ENCODE results near the gene EIF3D.
A peak's percentile ranks its signal among the peaks of the same experiment; 100 is the strongest.

EIF3D gene

DNA sequence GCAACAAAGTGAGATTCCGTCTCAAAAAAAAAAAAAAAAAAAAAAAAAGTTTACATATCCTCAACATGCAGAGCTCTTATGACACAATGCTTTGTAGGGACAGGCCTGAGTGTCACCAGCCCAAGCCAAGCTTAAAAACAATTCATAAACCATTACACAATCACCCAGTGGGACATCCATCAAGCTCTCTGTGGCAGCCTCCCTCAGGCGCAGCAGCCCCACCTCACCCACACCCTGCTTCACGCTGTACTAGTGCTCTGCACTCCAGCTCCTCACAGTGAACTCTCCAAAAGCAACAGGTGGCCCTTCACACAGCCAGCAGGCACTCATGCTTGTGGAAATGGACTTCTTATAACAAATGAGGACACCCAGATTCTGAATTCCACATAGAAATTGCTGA, 18.6 kb downstream of the EIF3D start:
- DNase-seq (ENCODE audit: low read depth in 1 of 2, low spot score in 1 of 2), result no peak

DNA sequence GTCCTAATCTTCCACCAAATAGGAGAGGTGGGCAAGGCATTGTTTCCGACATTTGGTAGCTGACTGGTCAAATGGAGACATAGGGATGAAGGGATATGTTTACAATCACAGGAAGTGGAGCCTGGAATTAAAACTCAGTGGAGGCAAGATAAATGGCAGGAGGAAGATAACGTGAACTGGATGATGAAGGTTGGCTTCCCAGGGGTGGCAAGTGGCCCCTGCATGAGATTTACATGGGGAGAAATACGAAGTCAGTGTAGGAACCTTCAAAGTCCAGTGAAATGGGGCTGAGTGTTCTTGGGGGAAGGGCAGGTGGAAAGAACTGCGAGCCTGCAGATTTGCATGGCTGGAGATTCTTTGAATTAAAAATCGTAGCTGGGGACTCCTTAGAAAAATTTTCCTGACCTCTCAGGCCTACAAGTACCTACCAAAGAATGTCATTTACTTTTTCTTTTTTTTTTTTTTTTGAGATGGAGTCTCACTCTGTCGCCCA, 21.4 kb downstream of the EIF3D start:
- no peak for DNase-seq (ENCODE audit: low read depth in 1 of 2, low spot score in 1 of 2)

DNA sequence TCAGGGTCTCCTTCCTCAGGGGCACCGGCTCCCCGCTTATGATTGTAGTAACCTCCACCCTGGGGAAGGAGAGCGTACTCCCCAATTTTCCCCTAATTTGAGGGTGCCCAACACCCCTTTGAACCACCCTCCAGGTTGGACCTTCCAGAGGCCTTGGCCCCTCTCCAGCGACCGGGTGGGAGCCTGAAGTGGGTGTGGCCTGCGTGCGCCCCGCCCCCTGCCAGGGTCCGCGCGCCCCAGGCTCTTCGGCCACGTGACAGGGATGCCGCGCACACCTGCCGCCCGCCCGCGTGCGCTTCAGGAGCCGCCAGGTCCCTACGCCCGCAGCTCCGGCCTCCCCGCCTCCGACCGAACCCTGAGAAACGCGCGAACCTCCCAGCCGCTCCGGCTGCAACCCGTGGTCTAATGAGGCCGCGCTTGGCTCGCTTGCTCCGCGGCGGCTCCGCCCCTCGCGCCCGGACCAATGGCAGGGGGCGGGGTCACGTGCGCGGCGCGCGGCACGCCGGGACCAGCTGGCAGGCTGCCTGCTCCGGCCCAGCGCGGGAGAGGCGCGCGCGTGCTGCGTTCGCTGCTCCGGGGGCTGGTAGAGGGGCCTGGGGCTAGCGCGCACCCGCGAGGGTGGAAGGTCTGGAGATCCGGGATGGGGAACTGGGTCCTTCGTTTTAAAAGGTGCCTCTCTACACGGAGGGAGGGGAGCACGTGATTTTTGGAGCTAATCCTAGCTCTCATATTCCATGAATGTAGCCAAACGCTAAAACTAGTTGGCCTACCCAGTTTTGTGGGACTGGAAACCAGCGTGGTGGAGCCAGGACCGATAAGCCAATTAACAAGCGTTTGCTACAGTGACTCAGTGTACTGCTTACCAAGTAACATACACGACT, 22.1 kb downstream of the EIF3D start, which contains the start of gene FOXRED2:
TSS of gene FOXRED2 (minus strand) at position 404 of the 881 bp plus-strand sequence. CDS start 618 bp downstream, outside the sequence.
- peak; percentile 80 to 87 for DNase-seq (ENCODE audit: low read depth in 1 of 2, low spot score in 1 of 2)

DNA sequence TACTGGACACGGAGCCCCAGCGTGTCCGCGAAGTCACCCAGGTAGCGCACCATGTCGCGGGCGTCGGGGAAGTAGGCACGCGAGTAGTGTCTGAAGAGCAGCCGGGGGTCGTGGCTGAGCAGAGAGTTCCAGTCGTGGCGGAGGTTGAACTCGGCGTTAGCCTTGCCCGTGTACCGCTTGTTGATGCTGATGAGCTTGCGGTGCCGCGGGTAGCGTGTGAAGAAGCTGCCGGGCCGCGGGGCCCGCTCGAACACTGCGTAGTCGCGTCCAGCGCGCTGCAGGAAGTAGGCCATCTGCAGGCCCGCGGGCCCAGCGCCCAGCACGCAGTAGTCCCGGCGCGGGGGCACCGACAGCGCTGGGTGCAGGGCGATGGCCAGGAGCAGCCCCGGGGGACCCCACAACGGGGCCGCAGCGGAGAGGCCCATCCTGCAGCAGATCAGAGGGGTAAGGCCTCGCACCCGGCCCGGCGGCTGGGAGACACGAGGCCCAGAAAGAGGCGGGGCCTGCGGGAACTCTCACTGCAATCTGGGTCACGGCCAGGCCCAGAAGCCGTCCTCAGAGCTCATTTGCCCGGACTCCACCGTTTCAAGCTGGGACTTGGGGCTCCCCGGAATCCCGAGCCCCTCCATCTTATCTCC, 22.8 kb downstream of the EIF3D start:
- no peak for DNase-seq (ENCODE audit: low read depth in 1 of 2, low spot score in 1 of 2)

DNA sequence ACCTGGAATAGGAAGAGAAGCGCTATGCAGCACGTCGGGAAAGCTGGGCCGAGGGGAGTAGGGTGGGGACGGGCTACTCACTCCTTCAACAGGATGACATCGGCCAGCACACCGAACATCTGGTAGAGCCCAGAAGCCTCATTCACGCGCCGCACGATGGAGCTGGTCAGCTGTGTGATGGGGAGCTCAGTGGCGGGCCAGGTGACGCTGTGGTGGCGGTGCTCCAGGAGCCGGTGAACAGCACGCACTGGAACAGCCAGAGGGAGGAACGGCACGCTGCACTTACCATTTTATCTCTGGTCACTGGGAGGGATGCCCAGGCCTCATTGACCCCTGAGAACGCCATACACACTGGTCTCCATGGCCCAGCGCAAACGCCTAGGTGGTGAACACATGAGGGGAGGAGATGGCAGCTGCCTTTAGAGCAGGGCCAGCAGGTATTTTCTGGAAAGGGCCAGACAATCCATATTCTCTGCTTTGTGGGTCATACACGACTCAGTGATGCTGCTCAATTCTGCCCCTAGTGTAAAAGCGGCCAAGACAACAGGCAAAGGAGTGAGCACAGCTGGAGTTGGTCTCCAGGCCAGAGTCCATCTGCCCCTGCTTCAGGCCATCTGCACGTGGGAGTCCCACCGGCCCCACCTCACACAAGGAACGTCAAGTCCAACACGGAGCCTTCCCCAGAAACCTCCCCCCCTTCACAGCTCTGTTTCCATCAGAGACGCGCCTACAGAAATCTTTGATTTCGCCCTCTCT, 30.9 kb downstream of the EIF3D start:
- no peak for DNase-seq (ENCODE audit: low read depth in 1 of 2, low spot score in 1 of 2)

DNA sequence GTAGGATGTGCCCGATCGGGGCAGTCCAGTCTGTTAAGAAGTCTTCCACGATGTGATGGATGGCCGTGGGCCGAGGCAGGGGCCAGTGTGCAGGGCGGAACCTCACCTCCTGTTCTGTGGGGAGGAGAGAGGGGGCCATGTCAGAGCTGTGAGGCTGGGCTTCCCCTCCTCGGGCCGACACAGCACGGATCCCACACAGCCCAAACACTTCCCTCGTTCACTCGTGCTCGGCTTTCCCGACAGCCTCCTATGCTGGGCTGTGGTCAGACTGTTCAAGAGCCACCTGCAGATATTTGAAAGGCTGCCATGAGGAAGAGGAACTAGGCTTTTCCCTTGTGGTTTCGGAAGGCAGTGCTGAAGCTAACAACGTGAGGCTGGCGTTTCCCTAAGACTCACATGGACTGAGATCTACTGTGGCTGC, 35.3 kb downstream of the EIF3D start:
- DNase-seq (ENCODE audit: low read depth in 1 of 2, low spot score in 1 of 2), result no peak

DNA sequence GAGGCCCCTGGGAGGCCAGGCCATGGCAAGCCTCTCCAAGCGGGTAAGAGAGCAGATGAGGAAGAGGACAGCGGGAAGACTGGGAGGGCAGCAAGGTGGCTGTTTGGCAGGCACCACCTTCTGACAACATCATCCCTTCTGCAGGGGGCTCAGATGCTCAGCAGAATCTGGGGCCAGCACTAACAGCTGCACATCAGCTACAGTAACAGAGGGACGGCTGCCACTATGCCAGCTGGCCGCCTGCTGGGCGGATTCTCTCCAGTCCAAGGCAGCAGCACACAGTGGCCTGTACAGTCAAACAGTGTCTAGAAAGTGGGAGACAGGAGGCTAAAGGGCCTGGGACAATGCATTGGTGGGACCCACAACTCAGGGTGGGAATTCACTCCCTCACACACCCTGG, 36.9 kb downstream of the EIF3D start:
- DNase-seq (ENCODE audit: low read depth in 1 of 2, low spot score in 1 of 2), result no peak

DNA sequence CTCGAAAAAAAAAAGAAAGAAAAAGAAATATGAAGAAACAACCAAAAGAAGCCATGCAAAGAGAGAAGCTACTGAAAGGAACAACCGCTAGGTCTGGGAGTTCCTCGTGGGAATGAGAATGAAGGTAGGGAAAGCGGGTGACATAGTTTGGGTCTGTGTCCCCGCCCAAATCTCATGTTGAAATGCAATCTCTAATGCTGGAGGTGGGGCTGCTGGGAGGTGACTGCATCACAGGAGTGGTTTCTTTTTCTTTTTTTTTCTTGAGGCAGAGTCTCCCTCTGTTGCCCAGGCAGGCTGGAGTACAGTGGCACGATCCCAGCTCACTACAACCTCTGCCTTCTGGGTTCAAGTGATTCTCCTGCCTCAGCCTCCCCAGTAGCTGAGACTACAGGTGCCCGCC, 37.8 kb downstream of the EIF3D start:
- no peak for DNase-seq (ENCODE audit: low read depth in 1 of 2, low spot score in 1 of 2)

DNA sequence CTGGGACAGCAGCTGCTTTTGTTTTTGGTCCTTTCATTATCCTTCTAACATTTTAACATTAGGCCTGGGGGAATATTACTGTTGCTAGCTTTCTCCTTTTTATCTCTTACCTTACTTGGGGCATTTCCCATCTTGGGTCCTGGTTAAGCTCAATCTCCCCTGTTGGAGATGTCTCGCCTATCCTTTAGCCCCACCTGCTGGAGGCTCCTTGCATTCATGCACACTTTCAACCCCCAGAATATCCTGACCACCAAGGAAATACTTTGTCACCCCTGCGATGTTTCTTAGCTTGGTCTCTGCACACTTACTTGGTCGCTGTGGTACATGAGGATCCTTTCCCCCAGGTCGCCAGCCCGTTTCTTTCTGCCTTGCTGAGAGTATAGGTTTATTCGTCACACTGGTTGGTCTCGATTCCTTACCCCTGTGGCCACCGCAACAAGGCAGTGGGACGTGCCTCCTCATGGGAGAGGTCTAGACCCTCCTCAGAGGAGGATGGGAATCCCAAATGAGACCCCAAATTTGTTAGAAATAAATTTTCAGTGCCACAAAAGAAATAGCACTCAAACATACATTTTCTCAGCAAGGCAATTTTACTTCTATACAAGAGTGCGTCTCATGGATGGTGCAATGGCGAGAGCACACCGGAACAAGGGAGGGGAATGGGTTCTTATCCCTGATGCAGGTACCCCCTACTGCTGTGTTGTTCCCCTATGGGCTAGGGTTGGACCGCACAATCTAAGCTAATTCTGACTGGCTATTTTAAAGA, 42.2 kb downstream of the EIF3D start:
- DNase-seq (ENCODE audit: low read depth in 1 of 2, low spot score in 1 of 2), result peak; percentile 25 to 39

DNA sequence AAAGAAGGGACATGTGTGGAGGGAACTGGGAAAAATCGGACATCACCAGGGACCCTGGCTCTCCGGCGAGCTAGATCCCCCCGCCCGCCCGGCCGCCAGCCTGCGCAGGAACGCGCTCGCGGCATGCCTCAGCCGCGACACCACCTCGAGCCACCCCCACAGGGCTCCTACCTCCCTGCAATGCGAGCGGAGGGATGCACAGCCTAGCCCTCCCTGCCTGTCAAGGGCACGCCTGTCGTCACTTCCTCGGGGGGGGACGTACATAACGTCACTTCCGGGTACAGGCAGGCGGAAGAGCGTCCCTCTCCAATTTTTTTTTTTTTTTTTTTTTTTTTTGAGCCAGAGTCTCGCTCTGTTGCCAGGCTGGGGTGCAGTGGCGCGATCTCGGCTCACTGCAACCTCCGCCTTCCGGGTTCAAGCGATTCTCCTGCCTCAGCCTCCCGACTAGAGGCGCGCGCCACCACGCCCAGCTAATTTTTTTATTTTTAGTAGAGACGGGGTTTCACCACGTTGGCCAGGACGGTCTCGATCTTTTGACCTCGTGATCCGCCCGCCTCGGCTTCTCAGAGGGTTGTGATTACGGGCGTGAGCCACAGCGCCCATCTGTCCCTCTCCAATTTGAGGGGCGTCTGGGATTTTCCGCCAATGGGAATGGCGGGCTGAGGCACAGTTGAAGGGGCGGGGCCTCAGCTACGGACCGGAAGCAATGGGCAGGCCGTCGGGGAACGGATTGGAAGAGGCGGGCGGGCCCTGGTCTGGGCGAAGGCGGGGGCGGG, 47.4 kb downstream of the EIF3D start, which contains the start of gene TXN2:
TSS of gene TXN2 (minus strand) at position 248 of the 776 bp plus-strand sequence. CDS start 803 bp downstream, outside the sequence.
- peak; percentile 90 to 91 for DNase-seq (ENCODE audit: low read depth in 1 of 2, low spot score in 1 of 2)

DNA sequence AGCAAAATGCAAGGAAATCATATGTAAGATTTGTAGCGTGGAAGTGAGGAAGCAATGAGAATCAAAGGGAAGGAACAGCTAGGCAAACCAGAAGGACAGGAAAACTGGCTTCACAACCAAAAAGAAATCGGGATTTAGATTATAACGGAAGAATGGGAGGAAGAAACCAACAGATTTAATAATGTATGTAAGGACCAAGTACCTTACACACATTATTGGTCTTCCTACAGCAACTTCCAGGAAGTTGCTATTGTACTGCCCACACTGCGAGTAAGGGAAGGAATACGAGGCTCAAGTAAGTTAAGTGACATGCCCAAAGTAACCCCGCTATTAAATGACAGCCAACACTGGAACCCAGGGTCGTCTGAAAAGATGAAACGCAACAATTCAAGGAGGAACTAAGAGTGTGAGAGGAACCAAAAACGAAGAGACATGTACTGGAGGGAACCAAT, 48.0 kb downstream of the EIF3D start:
- DNase-seq (ENCODE audit: low read depth in 1 of 2, low spot score in 1 of 2), result no peak

DNA sequence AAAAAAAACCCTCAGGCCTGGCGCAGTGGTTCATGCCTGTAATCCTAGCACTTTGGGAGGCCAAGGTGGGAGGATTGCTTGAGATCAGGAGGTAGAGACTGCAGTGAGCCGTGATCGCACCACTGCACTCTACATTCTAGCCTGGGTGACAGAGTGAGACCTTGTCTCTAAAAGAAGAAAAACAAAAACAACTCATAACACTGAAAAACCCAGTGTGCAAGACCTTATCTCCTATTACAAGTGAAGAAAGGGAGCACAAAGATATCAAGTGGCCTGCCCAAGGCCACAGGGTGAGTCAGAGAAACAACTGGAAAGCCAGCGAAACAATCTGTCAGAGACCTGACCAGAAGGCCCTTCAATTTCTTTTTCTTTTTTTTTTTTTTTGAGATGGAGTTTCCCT, 50.0 kb downstream of the EIF3D start:
- DNase-seq (ENCODE audit: low read depth in 1 of 2, low spot score in 1 of 2), result no peak

DNA sequence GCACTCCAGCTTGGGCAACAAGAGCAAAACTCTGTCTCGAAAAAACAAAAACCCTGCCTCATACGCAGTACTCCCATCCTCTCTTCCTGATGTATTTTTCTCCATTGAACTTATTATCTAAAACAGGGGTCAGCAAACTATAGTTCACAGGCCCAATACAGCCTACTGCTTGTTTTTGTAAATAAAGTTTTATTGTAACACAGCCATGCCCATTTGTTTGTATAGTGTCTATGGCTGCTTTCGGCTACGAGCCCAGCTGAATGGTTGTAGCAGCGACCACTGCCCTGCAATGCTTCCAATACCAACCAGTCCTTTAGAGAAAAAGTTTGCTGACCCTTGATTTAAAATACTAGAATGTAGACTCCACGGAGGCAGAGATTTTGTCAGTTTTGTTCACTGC, 53.6 kb downstream of the EIF3D start:
- no peak for DNase-seq (ENCODE audit: low read depth in 1 of 2, low spot score in 1 of 2)

DNA sequence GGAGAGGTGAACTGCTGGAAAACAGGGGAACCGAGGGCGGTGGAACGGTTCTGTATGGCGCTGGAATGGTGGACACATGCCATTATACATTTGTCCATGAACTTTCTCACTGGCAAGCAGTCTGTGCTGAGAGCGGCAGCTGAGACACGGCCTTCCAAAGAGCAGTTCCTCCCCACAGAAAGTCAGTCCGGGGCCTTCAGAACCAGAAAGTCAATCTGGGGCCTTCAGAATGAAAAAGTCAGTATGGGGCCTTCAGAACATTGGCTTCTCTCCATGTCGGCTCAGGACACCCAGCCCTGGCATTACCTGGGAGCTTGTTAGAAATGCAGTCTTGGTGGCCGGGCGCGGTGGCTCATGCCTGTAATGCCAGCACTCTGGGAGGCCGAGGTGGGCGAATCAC, 56.3 kb downstream of the EIF3D start:
- DNase-seq (ENCODE audit: low read depth in 1 of 2, low spot score in 1 of 2), result no peak

DNA sequence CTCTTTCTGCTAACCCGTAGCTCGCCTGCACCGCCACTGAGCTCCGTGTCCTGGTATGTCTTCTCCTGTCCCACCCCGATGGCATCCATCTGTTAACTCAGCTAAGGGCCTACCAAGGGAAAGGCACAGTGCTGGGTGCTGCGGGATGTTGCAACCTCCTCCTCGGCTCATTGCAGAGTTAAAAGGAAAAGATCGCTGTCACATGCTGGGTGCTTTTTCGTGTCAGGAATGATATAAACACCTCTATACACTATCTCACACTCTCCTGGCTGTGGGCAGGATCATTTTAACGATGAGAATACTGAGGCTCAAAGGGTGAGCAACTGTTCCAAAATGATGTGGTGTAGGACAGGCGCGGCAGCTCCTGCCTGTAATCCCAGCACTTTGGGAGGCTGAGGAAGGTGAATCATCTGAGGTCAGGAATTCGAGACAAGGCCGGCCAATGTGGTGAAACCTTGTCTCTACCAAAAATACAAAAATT, 57.6 kb downstream of the EIF3D start:
- no peak for DNase-seq (ENCODE audit: low read depth in 1 of 2, low spot score in 1 of 2)

DNA sequence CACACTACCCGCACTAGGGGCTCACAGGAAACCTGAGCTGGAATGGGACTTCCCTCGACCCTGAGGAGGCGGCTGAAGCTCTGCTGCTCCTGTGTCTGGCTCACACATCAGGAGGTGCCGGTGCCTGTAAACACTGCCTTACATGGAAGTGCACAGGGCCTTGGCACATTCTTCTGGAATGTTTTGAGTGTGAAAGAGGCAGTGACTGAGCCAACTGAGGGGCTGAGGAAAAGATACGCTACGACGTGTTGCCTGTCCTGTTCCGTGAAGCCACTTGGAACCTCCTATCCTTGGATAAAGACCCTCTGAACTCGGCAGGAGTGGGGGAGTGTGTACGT, 58.0 kb downstream of the EIF3D start:
- DNase-seq (ENCODE audit: low read depth in 1 of 2, low spot score in 1 of 2), result no peak

DNA sequence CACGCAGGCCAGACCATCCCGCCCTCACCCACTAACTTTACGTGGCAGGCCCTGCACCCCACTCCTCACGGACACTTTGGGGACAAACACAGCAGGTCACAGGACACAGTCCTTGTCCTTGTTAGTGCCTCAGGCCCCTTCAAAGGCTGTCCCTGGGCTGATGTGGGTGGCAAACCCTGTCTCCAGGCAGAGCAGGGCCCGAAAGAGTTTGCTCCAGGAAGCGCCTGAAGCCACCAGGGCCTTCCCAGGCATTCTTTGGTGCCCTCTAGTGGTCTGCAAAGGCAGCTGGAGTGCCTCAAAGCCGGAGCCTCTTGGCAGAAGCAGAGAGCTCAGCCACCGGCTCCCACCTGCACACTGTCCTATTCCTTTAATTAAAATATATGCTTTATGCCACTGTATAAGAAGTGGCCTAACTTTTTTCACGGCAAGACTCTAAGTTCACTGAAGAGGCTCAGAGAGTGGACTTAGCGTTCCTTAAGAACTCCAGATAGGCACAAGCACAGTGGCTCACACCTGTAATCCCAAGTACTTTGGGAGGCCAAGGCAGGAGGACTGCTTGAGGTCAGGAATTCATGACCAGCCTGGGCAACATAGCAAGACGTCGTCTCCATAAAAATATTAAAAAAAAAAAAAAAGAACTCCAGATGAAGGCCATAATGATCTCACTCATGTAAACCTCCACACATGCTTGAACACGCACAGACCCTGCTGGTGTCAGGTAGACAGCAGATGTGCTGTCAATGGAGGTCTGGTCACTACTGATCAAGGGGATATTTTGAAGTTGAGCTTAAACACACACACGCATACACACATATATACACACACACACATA, 58.6 kb downstream of the EIF3D start:
- peak; percentile 60 to 64 for DNase-seq (ENCODE audit: low read depth in 1 of 2, low spot score in 1 of 2)

DNA sequence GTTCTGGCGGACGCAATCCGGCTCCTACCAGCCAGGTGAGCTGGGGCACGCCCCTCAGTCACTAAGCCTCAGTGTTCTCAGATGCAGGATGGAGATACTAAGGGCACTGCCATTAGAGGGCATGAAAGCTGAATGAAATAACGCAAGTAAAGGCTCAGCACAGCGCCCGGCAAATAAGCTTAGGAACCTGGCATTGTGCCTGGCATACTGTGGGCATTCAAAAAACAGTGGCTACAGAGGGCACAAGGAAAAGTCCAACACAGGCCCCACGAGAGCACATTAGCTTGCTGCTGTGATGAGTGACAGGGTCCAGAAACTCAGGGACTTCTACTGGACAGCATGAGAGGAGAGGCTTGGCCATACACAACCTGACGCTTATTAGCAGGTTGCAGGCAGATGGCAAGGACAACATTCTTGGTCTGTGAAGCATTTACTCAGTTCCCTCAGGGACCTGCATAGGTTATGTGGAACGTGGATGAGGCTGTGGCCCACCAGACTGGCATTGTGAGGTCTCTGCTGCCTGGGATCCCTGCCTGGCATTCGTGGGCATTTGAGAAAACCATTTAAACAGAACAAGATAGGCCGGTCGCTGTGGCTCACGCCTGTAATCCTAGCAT, 59.8 kb downstream of the EIF3D start:
- DNase-seq (ENCODE audit: low read depth in 1 of 2, low spot score in 1 of 2), result no peak
